Hepatocyte (in vitro differentiated cells): Measurements from ENCODE around the gene AGBL2.

Experiments
- CTCF ChIP-seq: fragments of 200-600 bp; sonication (generic); IDR thresholded peaks from 2 replicates; pipeline ENCODE4 v1.5.1; 2016; ENCODE audit warnings: antibody characterized with exemption, mild to moderate bottlenecking; ENCODE audit not compliant: poor library complexity
- EZH2phosphoT487 ChIP-seq: fragments of 200-600 bp; sonication (generic); IDR thresholded peaks from one replicate; pipeline ENCODE4 v1.6.1; 2018; ENCODE audit warnings: antibody characterized with exemption, mild to moderate bottlenecking, low read depth, moderate library complexity; ENCODE audit not compliant: unreplicated experiment, severe bottlenecking

- no peak for TF ChIP-seq CTCF
- no peak for TF ChIP-seq EZH2phosphoT487
These were observed 55.9 kb downstream of the AGBL2 start for GRCh38 chr11:47659276-47659675.
